ENCODE results near the gene CALHM6.

DNA sequence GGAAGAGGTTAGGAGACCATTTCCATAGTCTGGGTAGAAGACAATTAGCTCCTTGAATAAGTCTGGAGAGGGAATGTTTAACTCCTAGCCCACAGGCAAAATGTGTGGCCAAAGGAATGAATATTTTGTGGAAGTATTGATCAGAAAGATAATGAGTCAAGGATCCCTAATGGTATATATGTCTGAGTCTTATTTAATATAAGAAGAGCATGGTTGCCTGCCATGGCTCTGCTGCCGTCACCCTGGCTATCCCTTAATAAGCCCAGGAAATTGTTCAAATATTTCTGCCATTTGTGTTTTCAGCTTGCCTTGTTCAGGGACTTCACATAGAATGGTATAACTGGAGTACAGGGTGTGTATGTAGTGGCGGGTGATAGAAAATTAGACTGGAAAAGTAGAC is 18.1 kb upstream of the CALHM6 start:
- TF ChIP-seq CTCF (IDR thresholded peaks at IDR 0.05; ENCODE audit: low read depth, low read length, missing input control) (no peak), RAD21 (IDR thresholded peaks at IDR 0.05) (no peak), JUND (IDR thresholded peaks at IDR 0.05) (no peak), REST (IDR thresholded peaks at IDR 0.05) (no peak), ATF3 (IDR thresholded peaks at IDR 0.05) (no peak), EGR1 (IDR thresholded peaks at IDR 0.05; ENCODE audit: low read depth in 2 of 2) (no peak), TAF1 (conservative IDR thresholded peaks at IDR 0.05) (no peak)
- TF ChIP-seq, protein P1, sequence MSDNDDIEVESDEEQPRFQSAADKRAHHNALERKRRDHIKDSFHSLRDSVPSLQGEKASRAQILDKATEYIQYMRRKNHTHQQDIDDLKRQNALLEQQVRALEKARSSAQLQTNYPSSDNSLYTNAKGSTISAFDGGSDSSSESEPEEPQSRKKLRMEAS (IDR thresholded peaks at IDR 0.05): no peak

Data from liver (tissue), 3 donors.